ENCODE results near the gene SPRY4.
"Not testable (repeated sequence)": the region's sequence is repeated elsewhere in the genome, so short reads cannot be mapped to it uniquely, and the experiment has no call there.

Gene SPRY4

GRCh38 chr5:142275496-142275895 lies 49.3 kb downstream of the SPRY4 start:
- DNase-seq (ENCODE audit: extremely low spot score): no peak
- ChIA-PET POLR2A (no interaction called here), CTCF (interaction anchor here (1.6 kb wide), 1 partner anchor 124 kb away, joined by 3 read pairs; no protein-coding TSS in a partner anchor)
- no peak for TF ChIP-seq CTCF (IDR thresholded peaks at IDR 0.05; ENCODE audit: control extremely low read depth, extremely low read depth, low read depth, missing control alignments)

- CTCF ChIA-PET; DNase-seq (ENCODE audit: extremely low spot score); POLR2A ChIA-PET: not testable (repeated sequence)
These were observed 52.2 kb downstream of the SPRY4 start for GRCh38 chr5:142272596-142272995.

- POLR2A ChIA-PET; DNase-seq (ENCODE audit: extremely low spot score); CTCF ChIA-PET: not testable (repeated sequence)
These were observed 60.7 kb downstream of the SPRY4 start for GRCh38 chr5:142264084-142264483.

GRCh38 chr5:142263346-142263745 lies 61.5 kb downstream of the SPRY4 start:
- ChIA-PET POLR2A (no interaction called here), CTCF (no interaction called here)
- DNase-seq (ENCODE audit: extremely low spot score): no peak
- no peak for TF ChIP-seq CTCF (IDR thresholded peaks at IDR 0.05; ENCODE audit: control extremely low read depth, extremely low read depth, low read depth, missing control alignments)

GRCh38 chr5:142262683-142263082 lies 62.1 kb downstream of the SPRY4 start:
- no peak for DNase-seq (ENCODE audit: extremely low spot score)
- no peak for TF ChIP-seq CTCF (IDR thresholded peaks at IDR 0.05; ENCODE audit: control extremely low read depth, extremely low read depth, low read depth, missing control alignments)
- POLR2A ChIA-PET: no interaction called here
- CTCF ChIA-PET: no interaction called here

Data from GM10248 (cell line).